Measurements from ENCODE around the gene OPTC. TPM values are rescaled to one million over a fixed set of nuclear protein-coding genes. Genes with fewer than 3 reads are reported as not detected.
A peak's percentile ranks its signal among the peaks of the same experiment; 100 is the strongest.

Gene OPTC
- total and polyA plus RNA-seq, 9 donors: 0.08 TPM; not detected in 8

GRCh38 chr1:203478986-203479385 is 15.0 kb upstream of the OPTC start:
- WGBS, 3 donors: 68 to 76% (median 76%) methylated on average over 5 of the region's 5 CpGs
- peak in 1 of 5 donors; percentile 33 for DNase-seq
- H3K4me3 ChIP-seq: peak overlapping the region; percentile 62
- intact Hi-C loops (cut with DNase I): loop anchor here in 2 of 4 donors (5.0 kb wide), 1 partner anchor 37 kb away; no protein-coding TSS in a partner anchor
- H3K36me3 ChIP-seq: no peaks in the 10 kb centered on the region
- no peak for TF ChIP-seq CTCF (IDR thresholded peaks at IDR 0.05)
- TF ChIP-seq EP300 (IDR thresholded peaks at IDR 0.05): no peak
- TF ChIP-seq POLR2A (IDR thresholded peaks at IDR 0.05): no peak
- peak overlapping the region; percentile 84 to 88 for H3K27ac ChIP-seq
- H3K9me3 ChIP-seq: no peaks in the 10 kb centered on the region
- H3K4me1 ChIP-seq (ENCODE audit: insufficient read depth): peaks cover 21% of the 10 kb centered on the region
- no peaks in the 10 kb centered on the region for H3K27me3 ChIP-seq

DNA sequence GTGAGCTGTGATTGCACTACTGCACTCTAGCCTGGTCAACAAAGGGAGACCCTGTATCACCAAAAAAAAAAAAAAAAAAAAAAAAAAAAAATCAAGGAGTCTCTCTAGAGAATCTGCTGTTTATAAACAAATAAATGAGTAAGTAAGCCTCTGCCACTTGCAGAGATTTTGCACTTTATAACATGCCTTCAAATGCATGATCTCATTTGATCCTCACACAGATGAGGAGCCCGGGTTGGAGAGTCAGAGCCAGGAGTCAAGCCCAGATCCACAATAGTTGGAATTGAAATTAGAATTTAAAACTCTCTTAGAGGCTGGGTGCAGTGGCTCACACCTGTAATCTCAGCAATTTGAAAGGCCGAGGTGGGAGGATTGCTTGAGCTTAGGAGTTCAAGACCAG is 14.3 kb upstream of the OPTC start:
- WGBS, 3 donors: 42 to 52% (median 43%) methylated on average over 2 of the region's 2 CpGs

DNA sequence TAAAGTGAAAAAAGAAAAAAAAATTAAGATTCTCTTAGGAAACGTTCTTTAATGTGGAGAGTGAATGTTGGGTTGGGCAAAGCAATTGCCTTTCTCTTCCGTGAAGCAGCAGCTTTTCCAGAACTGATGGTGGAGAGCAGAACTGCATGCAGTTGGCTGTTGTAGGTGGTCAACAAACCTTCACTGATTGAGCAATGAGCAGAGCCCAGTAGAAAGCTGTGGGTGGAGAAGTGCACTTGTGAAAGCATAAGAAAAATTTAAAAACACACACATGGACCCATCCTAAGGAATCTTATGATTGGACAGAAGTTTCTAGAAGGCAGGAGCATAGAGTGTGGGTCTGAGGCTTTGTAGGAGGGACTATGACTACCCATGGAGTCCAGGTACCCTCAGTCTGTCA is 13.9 kb upstream of the OPTC start:
- Histone ChIP-seq H3K9me3 (no peaks in the 10 kb centered on the region), H3K4me3 (peak overlapping the region; percentile 62), H3K4me1 (ENCODE audit: insufficient read depth) (peaks cover 20% of the 10 kb centered on the region), H3K27me3 (no peaks in the 10 kb centered on the region), H3K27ac (peak overlapping the region; percentile 77 to 88), H3K36me3 (no peaks in the 10 kb centered on the region)
- DNase-seq: peak in 1 of 5 donors; percentile 68
- WGBS, 3 donors: 15% methylated on average over 2 of the region's 2 CpGs
- intact Hi-C loops (cut with DNase I): loop anchor here in 1 of 4 donors (10.0 kb wide), 1 partner anchor 105 kb away; no protein-coding TSS in a partner anchor
- TF ChIP-seq EP300 (IDR thresholded peaks at IDR 0.05): no peak
- TF ChIP-seq CTCF (IDR thresholded peaks at IDR 0.05): peak in 2 of 3 donors; percentile 54 to 57
- no peak for TF ChIP-seq POLR2A (IDR thresholded peaks at IDR 0.05)

More for the DNA sequence above, 14.3 kb upstream of the OPTC start:
- peak overlapping the region; percentile 84 to 88 for H3K27ac ChIP-seq
- H3K27me3 ChIP-seq: no peaks in the 10 kb centered on the region
- intact Hi-C loops (cut with DNase I): loop anchor here in 3 of 4 donors (5.0 to 10.0 kb wide), 2 partner anchors 37 to 105 kb away; no protein-coding TSS in a partner anchor
- peak overlapping the region; percentile 62 for H3K4me3 ChIP-seq
- TF ChIP-seq CTCF (IDR thresholded peaks at IDR 0.05) (no peak), POLR2A (IDR thresholded peaks at IDR 0.05) (no peak), EP300 (IDR thresholded peaks at IDR 0.05) (no peak)
- peaks cover 21% of the 10 kb centered on the region for H3K4me1 ChIP-seq (ENCODE audit: insufficient read depth)
- DNase-seq: no peak
- H3K9me3 ChIP-seq: no peaks in the 10 kb centered on the region
- no peaks in the 10 kb centered on the region for H3K36me3 ChIP-seq

- Histone ChIP-seq H3K27ac (peak overlapping the region; percentile 77 to 88), H3K27me3 (no peaks in the 10 kb centered on the region), H3K4me3 (peak overlapping the region; percentile 62), H3K9me3 (no peaks in the 10 kb centered on the region), H3K36me3 (no peaks in the 10 kb centered on the region), H3K4me1 (ENCODE audit: insufficient read depth) (peaks cover 20% of the 10 kb centered on the region)
- intact Hi-C loops (cut with DNase I): loop anchor here in 1 of 4 donors (10.0 kb wide), 1 partner anchor 106 kb away; no protein-coding TSS in a partner anchor
- 1 to 8% (median 3%) methylated on average over 6 of the region's 6 CpGs for WGBS, 3 donors
- no peak for TF ChIP-seq CTCF (IDR thresholded peaks at IDR 0.05)
- TF ChIP-seq POLR2A (IDR thresholded peaks at IDR 0.05): no peak
- TF ChIP-seq EP300 (IDR thresholded peaks at IDR 0.05): no peak
- peak; percentile 81 to 87 (median 85) for DNase-seq
These were observed 13.3 kb upstream of the OPTC start for GRCh38 chr1:203480525-203481084.

Data from ovary (tissue), 9 donors.